ENCODE measurements around the gene GALNT17.

Gene GALNT17

GRCh38 chr7:71221549-71221948 is 89.6 kb downstream of the GALNT17 start:
- POLR2A ChIA-PET (ENCODE audit: low non-redundant PET), result interaction anchor here (0.6 kb wide), 1 partner anchor 81 kb away, joined by 9 read pairs; no protein-coding TSS in a partner anchor
- DNase-seq (ENCODE audit: low spot score), result no peak
- no peak overlapping the region for H3K27ac ChIP-seq
- CTCF ChIA-PET, result no interaction called here
- TF ChIP-seq, protein P1, sequence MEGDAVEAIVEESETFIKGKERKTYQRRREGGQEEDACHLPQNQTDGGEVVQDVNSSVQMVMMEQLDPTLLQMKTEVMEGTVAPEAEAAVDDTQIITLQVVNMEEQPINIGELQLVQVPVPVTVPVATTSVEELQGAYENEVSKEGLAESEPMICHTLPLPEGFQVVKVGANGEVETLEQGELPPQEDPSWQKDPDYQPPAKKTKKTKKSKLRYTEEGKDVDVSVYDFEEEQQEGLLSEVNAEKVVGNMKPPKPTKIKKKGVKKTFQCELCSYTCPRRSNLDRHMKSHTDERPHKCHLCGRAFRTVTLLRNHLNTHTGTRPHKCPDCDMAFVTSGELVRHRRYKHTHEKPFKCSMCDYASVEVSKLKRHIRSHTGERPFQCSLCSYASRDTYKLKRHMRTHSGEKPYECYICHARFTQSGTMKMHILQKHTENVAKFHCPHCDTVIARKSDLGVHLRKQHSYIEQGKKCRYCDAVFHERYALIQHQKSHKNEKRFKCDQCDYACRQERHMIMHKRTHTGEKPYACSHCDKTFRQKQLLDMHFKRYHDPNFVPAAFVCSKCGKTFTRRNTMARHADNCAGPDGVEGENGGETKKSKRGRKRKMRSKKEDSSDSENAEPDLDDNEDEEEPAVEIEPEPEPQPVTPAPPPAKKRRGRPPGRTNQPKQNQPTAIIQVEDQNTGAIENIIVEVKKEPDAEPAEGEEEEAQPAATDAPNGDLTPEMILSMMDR (conservative IDR thresholded peaks at IDR 0.05; ENCODE audit: low read depth), result no peak

GRCh38 chr7:71227126-71227525 is 95.2 kb downstream of the GALNT17 start:
- H3K27ac ChIP-seq, result no peak overlapping the region
- DNase-seq (ENCODE audit: low spot score), result no peak
- TF ChIP-seq, protein P1 (conservative IDR thresholded peaks at IDR 0.05; ENCODE audit: low read depth), result no peak
- POLR2A ChIA-PET (ENCODE audit: low non-redundant PET), result no interaction called here
- CTCF ChIA-PET, result interaction anchor here (0.7 kb wide), 1 partner anchor 204 kb away, joined by 3 read pairs; no protein-coding TSS in a partner anchor

- DNase-seq (ENCODE audit: low spot score), result no peak
- POLR2A ChIA-PET (ENCODE audit: low non-redundant PET), result no interaction called here
- H3K27ac ChIP-seq, result no peak overlapping the region
- CTCF ChIA-PET, result no interaction called here
- TF ChIP-seq, protein P1 (conservative IDR thresholded peaks at IDR 0.05; ENCODE audit: low read depth), result no peak
Measured at GRCh38 chr7:71229148-71229547, 97.2 kb downstream of the GALNT17 start.

DNA sequence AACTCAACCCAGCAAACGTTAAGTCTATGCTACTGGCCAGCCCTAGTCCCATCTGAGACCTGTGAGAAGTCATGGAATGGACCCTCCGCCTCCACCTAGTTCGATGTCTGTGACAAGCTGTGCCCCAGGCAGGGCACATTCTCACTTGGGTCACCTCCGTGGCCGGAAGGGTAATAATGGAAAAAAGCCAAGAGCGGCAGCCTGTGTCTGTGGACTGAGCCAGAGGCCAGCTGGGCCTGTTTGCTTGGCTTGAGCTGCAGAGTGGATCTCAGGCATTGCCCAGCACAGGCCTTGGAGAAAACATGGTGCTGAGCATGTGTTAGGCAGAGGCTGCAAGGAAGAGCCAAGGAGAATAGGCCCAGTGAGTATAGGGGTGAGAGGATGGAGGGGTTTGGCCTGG is 97.8 kb downstream of the GALNT17 start:
- POLR2A ChIA-PET (ENCODE audit: low non-redundant PET), result no interaction called here
- CTCF ChIA-PET, result interaction anchor here (0.5 kb wide), 1 partner anchor 58 kb away, joined by 3 read pairs; no protein-coding TSS in a partner anchor
- DNase-seq (ENCODE audit: low spot score), result no peak
- TF ChIP-seq, protein P1 (conservative IDR thresholded peaks at IDR 0.05; ENCODE audit: low read depth), result no peak
- H3K27ac ChIP-seq, result no peak overlapping the region

DNA sequence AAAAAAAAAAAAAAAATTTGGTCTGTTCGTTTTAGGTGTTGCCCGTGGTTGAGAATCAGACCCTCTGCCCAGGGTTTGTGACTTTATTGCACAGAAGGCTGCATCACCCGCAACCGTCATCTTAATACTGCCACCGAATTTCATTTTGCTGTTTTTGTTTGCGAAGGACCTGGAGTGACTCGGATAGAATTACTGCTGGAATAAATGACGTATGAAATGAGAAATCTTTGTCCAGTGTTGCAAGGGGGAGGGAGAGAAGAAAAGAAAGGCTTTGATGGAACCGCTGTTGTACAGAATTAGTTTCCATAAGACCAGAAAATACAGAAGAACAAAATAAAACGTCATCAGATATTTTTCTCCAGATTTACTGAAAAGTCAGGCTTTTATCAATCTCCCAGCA is 103.3 kb downstream of the GALNT17 start:
- ChIA-PET CTCF (interaction anchor here (0.7 kb wide), 1 partner anchor 807 kb away, joined by 5 read pairs; no protein-coding TSS in a partner anchor), POLR2A (ENCODE audit: low non-redundant PET) (no interaction called here)
- H3K27ac ChIP-seq, result no peak overlapping the region
- TF ChIP-seq, protein P1 (conservative IDR thresholded peaks at IDR 0.05; ENCODE audit: low read depth), result no peak
- DNase-seq (ENCODE audit: low spot score), result no peak

- H3K27ac ChIP-seq, result no peak overlapping the region
Measured at GRCh38 chr7:71236230-71237105, 104.5 kb downstream of the GALNT17 start.

More at GRCh38 chr7:71236230-71237105, 104.5 kb downstream of the GALNT17 start:
- ChIA-PET POLR2A (ENCODE audit: low non-redundant PET) (no interaction called here), CTCF (no interaction called here)
- TF ChIP-seq, protein P1 (conservative IDR thresholded peaks at IDR 0.05; ENCODE audit: low read depth), result no peak
- DNase-seq (ENCODE audit: low spot score), result no peak

Measured in RWPE1 (cell line).